KMS-11 (cell line): ENCODE measurements around the gene CFDP1.

ENCODE experiments used
- H2AFZ ChIP-seq: fragments of 200-600 bp; sonication (generic); 2 replicates; pipeline ENCODE4 v1.6.1; 2016; ENCODE audit warnings: antibody characterized with exemption, mixed run types, low read depth
- H3K27ac ChIP-seq: fragments of 200-600 bp; sonication (generic); 2 replicates; pipeline ENCODE4 v1.6.1; 2016; ENCODE audit warnings: mild to moderate bottlenecking, mixed run types
- H3K27me3 ChIP-seq: fragments of 200-600 bp; sonication (generic); 2 replicates; pipeline ENCODE4 v1.6.1; 2017; ENCODE audit warnings: mild to moderate bottlenecking, low read depth, mixed run types, moderate library complexity; ENCODE audit not compliant: insufficient read depth
- H3K36me3 ChIP-seq: fragments of 200-600 bp; sonication (generic); 2 replicates; pipeline ENCODE4 v1.6.1; 2017; ENCODE audit warnings: mild to moderate bottlenecking, mixed run types; ENCODE audit not compliant: insufficient read depth
- H3K4me1 ChIP-seq: fragments of 200-600 bp; sonication (generic); 2 replicates; pipeline ENCODE4 v1.6.1; 2016; ENCODE audit warnings: mild to moderate bottlenecking, low read depth, mixed run types; ENCODE audit not compliant: poor library complexity, severe bottlenecking
- H3K4me2 ChIP-seq: fragments of 200-600 bp; sonication (generic); 2 replicates; pipeline ENCODE4 v1.7.0; 2016; ENCODE audit warnings: mild to moderate bottlenecking, mixed run types
- H3K4me3 ChIP-seq: fragments of 200-600 bp; sonication (generic); IDR thresholded peaks from 2 replicates; pipeline ENCODE4 v1.6.1; 2017; ENCODE audit warnings: low read depth, low read length, mixed read lengths; ENCODE audit not compliant: insufficient read depth
- H3K79me2 ChIP-seq: fragments of 200-600 bp; sonication (generic); 2 replicates; pipeline ENCODE4 v1.6.1; 2016; ENCODE audit warnings: low read depth, mixed run types; ENCODE audit not compliant: insufficient read depth
- H3K9ac ChIP-seq: fragments of 200-600 bp; sonication (generic); 2 replicates; pipeline ENCODE4 v1.6.1; 2016; ENCODE audit warnings: mild to moderate bottlenecking, mixed run types
- H4K20me1 ChIP-seq: fragments of 200-600 bp; sonication (generic); 2 replicates; pipeline ENCODE4 v1.6.1; 2016; ENCODE audit warnings: mild to moderate bottlenecking, mixed run types; ENCODE audit not compliant: insufficient read depth
- CTCF ChIP-seq: fragments of 200-600 bp; sonication (generic); conservative IDR thresholded peaks from 2 replicates; pipeline ENCODE4 v1.6.1; 2017; ENCODE audit warnings: low read depth, mild to moderate bottlenecking, antibody characterized with exemption, low read length, moderate library complexity, mixed read lengths

Gene CFDP1

GRCh38 chr16:75262104-75262799 lies 171.1 kb downstream of the CFDP1 start:
- Histone ChIP-seq H3K79me2 (no peaks in the 10 kb centered on the region), H2AFZ (no peak overlapping the region), H3K4me3 (no peak overlapping the region), H3K9ac (no peak overlapping the region), H3K36me3 (no peaks in the 10 kb centered on the region), H4K20me1 (no peaks in the 10 kb centered on the region), H3K4me2 (no peak overlapping the region), H3K4me1 (no peaks in the 10 kb centered on the region), H3K27ac (no peak overlapping the region), H3K27me3 (no peaks in the 10 kb centered on the region)
- no peak for TF ChIP-seq CTCF

GRCh38 chr16:75261590-75262078 lies 171.7 kb downstream of the CFDP1 start:
- Histone ChIP-seq H3K9ac (no peak overlapping the region), H2AFZ (no peak overlapping the region), H3K4me1 (no peaks in the 10 kb centered on the region), H3K4me2 (no peak overlapping the region), H3K36me3 (no peaks in the 10 kb centered on the region), H3K27me3 (no peaks in the 10 kb centered on the region), H4K20me1 (no peaks in the 10 kb centered on the region), H3K27ac (no peak overlapping the region), H3K79me2 (no peaks in the 10 kb centered on the region), H3K4me3 (no peak overlapping the region)
- no peak for TF ChIP-seq CTCF

GRCh38 chr16:75260851-75261589 lies 172.3 kb downstream of the CFDP1 start:
- Histone ChIP-seq H3K9ac (no peak overlapping the region), H3K79me2 (no peaks in the 10 kb centered on the region), H4K20me1 (no peaks in the 10 kb centered on the region), H3K4me1 (no peaks in the 10 kb centered on the region), H3K27ac (no peak overlapping the region), H3K27me3 (no peaks in the 10 kb centered on the region), H3K4me3 (no peak overlapping the region), H2AFZ (no peak overlapping the region), H3K4me2 (no peak overlapping the region), H3K36me3 (no peaks in the 10 kb centered on the region)
- no peak for TF ChIP-seq CTCF

GRCh38 chr16:75258807-75259141 lies 174.5 kb downstream of the CFDP1 start:
- Histone ChIP-seq H3K27ac (no peak overlapping the region), H3K36me3 (no peaks in the 10 kb centered on the region), H3K4me1 (no peaks in the 10 kb centered on the region), H3K4me2 (no peak overlapping the region), H4K20me1 (no peaks in the 10 kb centered on the region), H3K9ac (no peak overlapping the region), H3K4me3 (no peak overlapping the region), H2AFZ (no peak overlapping the region), H3K27me3 (no peaks in the 10 kb centered on the region), H3K79me2 (no peaks in the 10 kb centered on the region)
- no peak for TF ChIP-seq CTCF
